Cerebellar nuclear complex (tissue), 1 donor: Measurements from ENCODE around the gene TMEM98.
"Not testable (repeated sequence)": the region's sequence is repeated elsewhere in the genome, so short reads cannot be mapped to it uniquely, and the experiment has no call there.

Experiments
- DNase-seq, 2 experiments: peaks; one replicate each; lab custom pipeline; 2025; lab: John Stamatoyannopoulos, UW

TMEM98 gene

DNA sequence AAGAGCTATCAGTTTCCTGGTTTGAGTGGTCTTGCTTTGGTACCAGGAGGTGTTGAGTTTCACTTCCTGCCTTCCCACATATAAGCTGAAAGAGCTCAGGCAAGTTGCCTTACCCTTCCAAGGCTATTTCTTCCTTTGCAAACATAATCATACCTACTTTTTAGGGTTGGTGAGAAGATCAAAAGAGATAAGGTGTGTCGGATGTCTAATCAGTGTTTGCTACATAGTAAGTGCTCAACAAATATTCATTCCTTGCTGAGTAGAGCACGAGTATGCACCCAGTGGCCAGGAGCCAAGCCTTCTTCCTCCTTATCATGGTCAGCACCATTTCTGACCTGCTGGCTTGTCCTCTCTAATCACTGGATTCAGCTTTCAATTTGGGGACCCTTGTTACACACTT lies 12.7 kb upstream of the TMEM98 start:
- DNase-seq: no peak

DNA sequence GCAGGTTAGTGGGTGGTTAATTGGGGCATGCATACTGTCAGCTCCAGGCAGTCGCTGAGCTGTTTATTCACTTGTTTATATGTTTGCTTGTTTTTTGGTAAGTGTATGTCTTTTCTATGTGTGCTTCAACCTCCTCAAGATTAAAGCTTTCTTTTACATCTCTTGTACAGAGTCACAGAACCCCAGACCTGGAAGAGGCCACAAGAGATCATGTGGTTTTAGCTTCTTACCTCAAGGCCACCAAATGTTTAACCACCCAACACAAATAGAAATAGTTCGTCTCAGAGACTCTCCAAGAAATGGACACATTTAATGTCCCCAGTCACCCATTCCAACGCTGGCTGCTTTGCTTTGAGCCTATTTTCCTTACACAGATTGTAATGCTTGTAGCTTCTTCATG lies 11.8 kb upstream of the TMEM98 start:
- DNase-seq: no peak

DNA sequence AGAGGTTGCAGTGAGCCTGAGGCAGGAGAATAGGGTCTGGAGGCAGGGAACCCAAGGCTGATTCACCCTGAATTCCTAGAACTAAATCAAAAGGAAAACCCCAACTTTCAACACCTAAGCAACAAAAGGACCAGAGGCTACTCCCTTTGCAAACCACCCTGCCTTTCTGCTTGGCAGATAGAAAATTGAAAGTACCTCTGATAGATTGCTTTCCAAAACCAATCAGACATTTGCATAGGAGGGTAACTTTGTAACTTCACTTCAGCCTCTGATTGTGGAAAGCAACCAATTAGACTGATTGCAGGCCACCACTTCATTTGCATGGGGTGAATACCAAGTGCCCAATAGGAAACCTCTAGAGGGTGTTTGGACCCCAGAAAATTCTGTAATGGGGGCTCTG lies 10.9 kb upstream of the TMEM98 start:
- no peak for DNase-seq

DNA sequence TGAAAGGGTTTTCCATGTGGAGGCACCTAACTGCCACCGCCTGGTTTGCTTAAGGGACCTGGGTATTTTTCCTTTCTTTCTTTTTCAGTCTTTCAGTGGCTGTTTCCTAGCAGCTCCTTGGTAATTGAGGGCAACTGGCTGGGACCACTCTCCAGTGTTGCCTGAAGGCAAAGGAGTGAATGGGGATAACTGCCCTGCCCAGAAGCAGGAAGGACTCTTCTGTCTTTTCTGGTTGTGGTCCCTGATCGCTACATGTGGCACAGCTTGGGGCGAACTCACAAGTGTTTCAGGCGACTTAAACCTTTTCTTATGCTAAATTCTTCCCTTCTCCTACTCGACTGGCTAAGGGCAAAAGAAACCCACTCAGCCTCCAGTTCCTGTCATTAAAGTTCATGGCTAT lies 10.1 kb upstream of the TMEM98 start:
- no peak for DNase-seq

DNA sequence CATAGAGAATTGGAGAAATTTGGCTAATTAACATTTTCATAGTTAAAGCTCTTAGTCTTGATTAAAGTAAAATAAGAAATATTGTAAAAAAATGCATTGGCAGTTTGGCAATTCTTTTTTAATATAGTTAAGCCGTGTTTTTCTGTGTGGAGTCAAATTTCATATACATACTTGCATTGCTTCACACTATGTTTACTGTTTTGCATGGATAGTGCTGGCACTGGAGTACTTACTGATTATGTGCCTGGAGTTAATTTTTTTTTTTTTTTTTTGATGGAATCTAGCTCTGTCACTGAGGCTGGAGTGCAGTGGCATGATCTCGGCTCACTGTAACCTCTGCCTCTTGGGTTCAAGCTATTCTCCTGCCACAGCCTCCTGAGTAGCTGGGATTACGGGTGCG lies 8.1 kb upstream of the TMEM98 start:
- not testable (repeated sequence) for DNase-seq

DNA sequence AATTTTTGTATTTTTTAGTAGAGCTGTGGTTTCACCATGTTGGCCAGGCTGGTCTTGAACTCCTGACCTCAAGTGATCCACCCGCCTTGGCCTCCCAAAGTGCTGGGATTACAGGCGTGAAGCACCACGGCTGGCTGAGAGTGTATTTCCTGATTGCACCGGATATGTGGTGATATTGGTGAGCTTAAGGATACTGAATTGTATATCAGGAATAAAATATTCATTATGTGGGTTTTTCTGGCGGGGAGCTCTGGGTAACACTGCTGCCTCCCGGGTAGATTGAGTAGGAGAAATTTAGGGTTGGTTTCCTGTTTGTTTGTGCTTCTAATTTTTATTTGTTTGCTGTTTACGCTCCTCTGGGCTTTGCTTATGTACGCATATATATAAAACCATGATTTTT lies 7.7 kb upstream of the TMEM98 start:
- DNase-seq: no peak

DNA sequence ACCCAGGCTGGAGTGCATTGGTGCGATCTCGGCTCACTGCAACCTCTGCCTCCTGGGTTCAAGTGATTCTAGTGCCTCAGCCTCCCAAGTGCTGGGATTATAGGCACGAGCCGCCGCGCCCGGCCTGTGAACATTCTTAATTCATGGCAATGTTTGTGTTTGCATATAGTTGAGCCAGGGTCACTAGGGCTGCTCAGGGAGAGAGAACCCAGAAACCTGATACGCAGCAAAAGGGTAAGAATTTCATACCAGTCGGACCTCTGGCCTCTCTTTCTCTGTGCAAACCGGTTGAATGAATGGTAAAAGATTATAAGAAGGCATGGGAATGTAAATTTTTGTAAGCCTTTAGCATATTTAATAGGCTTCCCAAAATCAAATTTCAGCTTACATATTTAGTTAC lies 6.9 kb upstream of the TMEM98 start:
- DNase-seq: no peak

DNA sequence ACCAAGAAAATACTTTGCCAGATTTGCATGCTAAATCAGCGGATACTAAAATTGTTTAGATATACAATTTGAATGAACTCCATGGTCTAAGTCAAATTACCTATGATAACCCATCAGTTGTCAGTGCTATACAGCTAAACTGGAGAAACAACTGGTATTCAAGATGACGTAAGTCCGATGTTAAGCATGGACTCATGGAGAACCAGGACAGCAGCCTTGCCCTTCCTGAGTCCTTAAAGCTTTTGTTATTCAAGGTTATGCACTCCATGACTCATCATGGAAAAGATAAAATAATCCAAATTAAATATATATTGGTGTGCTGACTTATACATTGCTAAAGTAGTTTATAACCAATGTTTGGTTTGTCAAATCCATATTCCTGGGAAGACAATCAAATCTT lies 4.0 kb upstream of the TMEM98 start:
- not testable (repeated sequence) for DNase-seq

DNA sequence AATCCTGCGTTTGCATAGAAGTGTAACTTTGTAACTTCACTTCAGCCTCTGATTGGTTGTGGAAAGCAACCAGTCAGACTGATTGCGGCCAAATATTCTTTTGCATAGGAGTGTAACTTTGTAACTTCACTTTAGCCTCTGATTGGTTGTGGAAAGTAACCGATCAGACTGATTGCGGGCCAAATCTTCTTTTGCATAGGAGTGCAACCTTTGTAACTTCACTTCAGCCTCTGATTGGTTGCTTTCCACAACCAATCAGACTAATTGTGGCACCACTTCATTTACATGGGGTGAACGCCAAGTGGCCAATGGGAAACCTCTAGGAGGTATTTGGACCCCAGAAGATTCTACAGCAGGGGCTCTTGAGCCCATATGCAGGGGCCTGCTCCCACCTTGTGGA lies 1.8 kb upstream of the TMEM98 start:
- no peak for DNase-seq

DNA sequence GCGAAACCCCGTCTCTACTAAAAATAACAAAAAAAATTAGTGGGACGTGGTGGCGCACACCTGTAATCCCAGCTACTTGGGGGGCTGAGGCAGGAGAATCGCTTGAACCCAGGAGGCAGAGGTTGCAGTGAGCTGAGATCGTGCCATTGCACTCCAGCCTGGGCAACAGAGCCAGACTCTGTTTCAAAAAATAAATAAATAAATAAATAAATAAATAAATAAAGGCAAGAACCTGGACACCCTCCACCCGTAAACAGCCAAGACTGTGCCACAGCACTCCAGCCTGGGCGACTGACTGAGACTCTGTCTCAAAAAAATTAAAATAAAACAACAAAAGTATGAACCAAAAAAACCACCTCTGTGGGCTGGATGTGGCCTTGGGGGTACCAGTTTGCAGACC lies 1.2 kb upstream of the TMEM98 start:
- DNase-seq: not testable (repeated sequence)

DNA sequence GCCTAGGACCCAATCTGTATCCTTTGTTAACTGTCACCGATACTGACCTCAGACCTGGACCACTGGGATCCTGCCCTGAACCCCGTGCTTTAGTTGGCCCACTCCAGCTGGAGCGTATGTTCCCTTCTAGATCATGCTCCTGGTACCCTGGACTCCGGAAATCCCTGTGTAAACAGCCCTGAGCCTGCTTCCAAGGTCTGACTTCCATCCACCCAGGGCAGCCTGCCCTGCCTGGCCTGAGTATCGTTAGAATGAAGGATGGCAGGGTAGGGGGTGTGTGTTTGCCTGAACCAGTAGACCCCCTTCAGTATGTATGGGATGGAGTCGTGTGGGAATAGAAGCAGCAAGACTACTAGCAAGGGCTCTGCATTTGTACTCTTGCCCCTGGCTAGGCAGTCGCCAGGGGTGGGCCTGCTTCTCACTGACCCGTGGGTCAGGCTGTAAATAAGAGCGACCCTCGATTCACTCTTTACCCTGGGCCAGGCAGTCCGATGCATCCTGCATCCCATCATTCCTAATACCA lies 691 bp upstream of the TMEM98 start:
- DNase-seq: no peak

DNA sequence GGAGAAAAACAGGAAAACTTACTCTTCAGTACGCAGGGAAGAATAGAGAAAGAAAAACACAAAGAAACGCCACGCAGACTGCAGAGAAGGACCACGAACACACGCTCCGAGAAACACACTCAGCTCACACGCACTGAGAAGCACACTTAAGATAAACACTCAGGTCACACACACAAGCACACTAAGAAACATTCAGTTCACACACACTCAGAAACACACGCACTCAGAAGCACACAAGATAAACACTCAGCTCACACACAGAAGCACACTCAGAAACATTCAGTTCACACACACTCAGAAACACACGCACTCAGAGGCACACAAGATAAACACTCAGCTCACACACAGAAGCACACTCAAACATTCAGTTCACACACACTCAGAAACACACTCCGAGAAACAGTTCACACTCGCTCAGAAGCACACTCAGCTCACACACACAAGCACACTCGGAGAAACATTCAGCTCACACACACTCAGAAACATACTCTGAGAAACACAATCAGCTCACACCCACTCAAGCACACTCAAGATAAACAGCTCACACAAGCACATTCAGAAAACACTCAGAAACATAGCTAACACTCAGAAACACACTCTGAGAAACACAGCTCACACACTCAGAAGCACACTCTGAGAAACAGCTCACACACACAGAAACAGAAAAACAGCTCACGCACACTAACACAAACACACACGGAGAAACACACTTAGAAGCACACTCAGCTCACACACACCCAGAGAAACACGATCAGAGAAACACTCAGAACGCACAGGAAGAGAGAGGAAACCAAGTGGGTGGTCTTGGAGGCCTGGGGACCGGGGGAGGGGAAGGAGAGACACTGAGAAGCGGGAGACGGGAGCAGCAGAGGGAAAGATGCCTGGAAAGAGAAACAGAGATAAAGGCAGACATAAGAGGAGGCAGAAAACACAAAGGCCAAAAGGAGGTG lies 908 bp downstream of the TMEM98 start:
- DNase-seq: no peak

DNA sequence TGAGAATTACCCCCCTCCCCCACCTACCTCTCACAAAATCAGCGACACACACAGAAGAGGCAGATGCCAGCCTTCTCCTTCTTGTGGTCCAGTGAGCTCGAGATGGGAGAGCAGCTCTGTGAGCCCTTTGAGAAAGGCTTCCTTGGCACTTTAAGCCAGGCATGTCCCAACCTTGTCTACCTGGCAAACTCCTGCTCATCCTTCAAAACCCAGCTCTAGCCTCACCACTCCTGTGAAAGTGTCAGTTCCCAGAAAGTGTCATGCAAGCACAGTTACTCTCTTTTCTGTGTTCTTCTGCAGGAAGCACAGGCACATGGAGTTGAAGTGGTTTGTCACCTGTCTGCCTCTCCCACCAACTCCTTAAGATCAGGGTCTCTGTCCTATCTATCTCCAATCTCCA lies 1.6 kb downstream of the TMEM98 start:
- DNase-seq: no peak

DNA sequence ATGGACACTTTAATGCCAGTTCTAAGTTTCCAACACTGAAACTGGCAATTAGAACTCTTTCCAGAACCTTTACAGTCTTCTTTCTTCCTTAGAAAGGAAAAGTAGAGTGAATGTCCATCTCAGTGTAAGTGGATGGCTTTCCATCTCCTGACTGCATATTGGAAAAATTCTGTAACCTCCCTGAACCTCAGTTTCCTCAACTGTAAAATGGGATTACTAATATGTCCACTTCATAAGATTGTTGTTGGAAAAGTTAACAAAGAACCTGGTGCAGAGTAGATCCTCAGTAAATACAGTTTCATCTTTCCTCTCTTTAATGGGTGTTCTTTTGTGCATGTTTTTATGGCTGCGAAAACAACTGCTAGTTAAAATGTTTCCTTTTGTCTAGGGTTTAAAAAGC lies 2.6 kb downstream of the TMEM98 start:
- DNase-seq: no peak

DNA sequence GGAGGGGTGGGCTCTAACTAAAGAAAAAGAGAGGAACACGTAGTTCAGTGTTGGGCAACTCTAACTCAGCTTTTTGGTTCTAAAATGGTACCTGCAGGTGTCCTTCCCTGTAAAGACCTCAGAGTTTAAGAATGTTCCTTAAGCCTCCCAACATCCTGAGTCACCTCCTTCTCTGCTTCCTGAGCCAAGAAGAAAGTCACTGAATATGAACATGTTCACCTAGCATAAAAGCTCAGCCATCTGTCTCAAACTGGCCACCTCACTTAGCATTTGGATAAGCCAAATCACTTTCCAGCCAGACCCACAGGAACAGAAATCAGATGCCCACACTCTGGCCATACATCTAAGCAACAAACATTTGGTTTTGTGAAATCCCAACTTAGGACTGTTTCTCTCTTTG lies 3.7 kb downstream of the TMEM98 start:
- DNase-seq: no peak

DNA sequence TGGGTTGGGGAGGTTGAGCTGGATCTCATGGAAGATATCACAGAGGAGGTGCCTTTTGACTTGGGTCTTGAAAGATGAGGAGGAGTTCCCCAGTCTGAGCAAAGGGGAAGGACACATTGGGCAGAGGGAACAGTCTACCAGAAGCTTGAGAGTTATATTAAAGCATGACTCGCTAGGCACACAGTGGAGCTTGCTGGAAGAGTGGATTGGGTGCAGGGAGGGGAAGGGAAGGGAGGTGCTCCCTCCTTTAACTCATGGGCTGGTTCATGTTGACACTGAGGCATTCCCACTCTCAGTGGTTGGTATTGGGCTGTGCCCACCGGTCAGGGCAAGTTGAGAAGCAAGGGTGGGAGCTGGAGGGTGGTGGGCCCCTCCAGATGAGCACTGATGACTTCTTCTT lies 5.9 kb downstream of the TMEM98 start:
- DNase-seq: no peak

DNA sequence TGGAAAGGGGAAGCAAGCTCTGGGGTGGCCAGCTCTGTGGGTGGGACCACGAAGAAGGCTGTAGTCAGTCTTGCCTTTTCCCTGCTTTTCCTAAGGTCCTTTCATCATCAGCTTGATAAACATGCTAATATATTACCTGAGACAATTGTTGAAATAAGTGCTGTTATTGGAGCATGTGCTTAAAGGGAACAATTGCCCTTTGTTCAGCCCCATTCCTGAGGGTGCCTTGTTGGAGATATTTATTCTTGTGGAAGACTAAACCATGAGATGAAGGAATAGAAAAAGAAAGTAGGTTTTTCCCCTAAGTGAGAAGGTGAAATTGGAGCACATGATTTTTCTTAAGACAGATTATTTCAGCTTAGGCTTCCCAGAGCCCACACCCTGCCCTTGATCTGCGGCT lies 7.8 kb downstream of the TMEM98 start:
- DNase-seq: no peak

DNA sequence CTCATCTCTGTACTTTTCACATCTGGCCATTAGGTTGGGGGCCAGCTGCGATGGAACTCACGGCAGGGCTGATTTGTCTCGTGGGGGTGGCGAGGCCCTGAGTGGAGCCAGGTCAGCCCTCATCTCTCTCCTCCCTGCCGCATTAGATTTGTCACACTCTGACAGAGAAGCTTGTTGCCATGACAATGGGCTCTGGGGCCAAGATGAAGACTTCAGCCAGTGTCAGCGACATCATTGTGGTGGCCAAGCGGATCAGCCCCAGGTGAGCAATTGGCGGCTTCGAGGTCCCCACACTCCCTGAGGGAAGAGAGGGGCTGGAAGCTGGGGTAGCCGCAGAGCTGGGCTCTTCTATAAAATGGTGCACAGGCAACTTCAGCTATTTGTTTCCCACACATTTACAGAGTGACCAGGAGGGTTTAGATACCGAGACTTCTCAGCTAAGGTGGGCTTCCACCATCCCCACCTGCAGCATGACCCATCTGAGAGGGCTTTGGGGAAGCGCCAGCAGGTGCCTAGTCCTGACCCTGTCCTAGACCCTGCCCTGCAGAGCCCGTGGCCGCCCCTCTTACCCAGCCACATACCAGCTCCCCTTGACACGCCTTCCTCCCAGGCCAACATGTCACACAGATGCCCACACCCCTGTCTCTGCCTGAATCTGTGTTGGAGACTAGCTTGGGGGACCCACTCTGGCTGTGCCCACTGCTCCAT lies 8.4 kb downstream of the TMEM98 start:
- peak in 1 of 2 experiments; percentile 47 for DNase-seq

DNA sequence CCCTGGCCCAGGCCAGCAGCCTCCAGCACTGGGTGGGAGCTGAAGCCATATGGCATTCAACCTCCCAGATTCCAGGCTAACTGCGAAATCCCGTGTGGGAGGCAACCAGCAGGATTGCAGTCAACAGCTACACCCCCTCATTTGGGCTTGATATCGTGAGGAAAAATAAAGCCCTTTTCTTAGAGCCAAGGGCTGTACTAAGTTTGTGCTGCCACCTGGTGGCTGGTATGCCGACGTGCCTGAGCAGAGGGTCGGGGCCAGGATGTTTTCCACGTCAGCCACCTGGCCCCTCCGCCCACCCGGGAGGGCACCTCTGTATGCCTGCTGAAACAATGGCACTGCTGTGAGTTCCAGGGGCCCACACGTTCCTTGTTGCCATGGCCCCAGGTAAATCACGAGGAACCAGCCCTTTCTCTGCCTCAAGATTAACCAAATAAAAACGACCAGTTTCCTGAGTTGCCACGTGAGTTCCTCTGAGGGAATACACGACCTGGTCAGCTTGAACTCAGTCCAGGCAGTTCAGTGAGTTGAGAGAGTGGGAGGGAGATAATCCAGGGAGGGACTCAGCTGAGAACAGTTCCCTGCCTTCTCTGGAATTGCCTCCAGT lies 9.0 kb downstream of the TMEM98 start:
- DNase-seq: peak in 1 of 2 experiments; percentile 16

DNA sequence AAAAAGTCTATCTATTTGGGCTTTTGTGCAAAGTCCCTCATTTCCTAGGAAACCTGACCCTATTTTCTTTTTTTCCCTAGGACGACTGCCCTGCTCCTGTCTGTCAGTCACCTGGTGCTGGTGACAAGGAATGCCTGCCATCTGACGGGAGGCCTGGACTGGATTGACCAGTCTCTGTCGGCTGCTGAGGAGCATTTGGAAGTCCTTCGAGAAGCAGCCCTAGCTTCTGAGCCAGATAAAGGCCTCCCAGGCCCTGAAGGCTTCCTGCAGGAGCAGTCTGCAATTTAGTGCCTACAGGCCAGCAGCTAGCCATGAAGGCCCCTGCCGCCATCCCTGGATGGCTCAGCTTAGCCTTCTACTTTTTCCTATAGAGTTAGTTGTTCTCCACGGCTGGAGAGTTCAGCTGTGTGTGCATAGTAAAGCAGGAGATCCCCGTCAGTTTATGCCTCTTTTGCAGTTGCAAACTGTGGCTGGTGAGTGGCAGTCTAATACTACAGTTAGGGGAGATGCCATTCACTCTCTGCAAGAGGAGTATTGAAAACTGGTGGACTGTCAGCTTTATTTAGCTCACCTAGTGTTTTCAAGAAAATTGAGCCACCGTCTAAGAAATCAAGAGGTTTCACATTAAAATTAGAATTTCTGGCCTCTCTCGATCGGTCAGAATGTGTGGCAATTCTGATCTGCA lies 12.9 kb downstream of the TMEM98 start:
- DNase-seq: no peak

DNA sequence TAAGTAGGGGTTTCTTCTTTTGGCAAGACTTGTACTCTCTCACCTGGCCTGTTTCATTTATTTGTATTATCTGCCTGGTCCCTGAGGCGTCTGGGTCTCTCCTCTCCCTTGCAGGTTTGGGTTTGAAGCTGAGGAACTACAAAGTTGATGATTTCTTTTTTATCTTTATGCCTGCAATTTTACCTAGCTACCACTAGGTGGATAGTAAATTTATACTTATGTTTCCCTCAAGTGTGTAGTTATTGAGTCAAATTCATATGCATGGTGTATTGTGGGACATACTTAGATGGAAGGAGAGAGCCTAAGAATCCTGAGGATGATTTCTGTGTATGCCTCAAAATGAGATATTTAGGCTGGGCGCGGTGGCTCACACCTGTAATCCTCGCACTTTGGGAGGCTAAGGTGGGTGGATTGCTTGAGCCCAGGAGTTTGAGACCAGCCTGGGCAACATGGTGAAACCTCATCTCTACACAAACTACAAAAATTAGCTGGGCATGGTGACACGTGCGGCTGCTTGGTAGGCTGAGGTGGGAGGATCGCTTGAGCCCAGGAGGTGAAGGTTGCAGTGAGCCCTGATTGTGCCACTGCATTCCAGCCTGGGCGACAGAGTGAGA lies 13.6 kb downstream of the TMEM98 start:
- no peak for DNase-seq

DNA sequence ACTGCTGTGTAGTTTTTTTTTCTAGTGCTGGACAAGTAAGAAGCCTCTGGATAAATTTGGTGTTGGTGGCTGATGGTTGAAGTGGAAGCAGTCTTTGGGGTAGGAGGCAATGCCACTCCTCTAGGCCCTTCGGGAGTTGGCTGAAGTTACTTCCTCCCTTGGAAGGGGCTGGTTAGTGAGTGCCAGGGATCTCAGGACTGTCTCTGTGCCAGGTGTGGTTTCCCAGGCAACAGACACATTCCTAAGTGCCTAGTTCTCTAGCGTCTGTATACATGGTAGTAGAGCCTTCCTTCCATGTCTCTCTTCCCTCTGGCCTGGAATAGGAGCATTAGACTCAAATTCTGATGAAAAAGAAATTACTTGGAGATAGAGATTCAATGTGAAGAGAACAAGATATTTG lies 15.3 kb downstream of the TMEM98 start:
- no peak for DNase-seq
